ENCODE measurements around the gene FOSB.
A peak's percentile ranks its signal among the peaks of the same experiment; 100 is the strongest.
"Not testable (repeated sequence)": the region's sequence is repeated elsewhere in the genome, so short reads cannot be mapped to it uniquely, and the experiment has no call there.

Gene FOSB

GRCh38 chr19:45467456-45468158 lies at the start of gene FOSB:
TSS of gene FOSB (plus strand) at chr19:45467996. CDS start at chr19:45468587, 591 bp downstream.
- peak; percentile 98 for DNase-seq (ENCODE audit: low spot score)

- DNase-seq (ENCODE audit: low spot score), result no peak
These were observed 49.0 kb upstream of the FOSB start for GRCh38 chr19:45418802-45419201.

- no peak for DNase-seq (ENCODE audit: low spot score)
These were observed 48.4 kb upstream of the FOSB start for GRCh38 chr19:45419396-45419795.

GRCh38 chr19:45419895-45420294 lies 47.9 kb upstream of the FOSB start:
- no peak for DNase-seq (ENCODE audit: low spot score)

GRCh38 chr19:45420356-45420755 lies 47.4 kb upstream of the FOSB start:
- no peak for DNase-seq (ENCODE audit: low spot score)

- no peak for DNase-seq (ENCODE audit: low spot score)
These were observed 46.9 kb upstream of the FOSB start for GRCh38 chr19:45420871-45421270.

- no peak for DNase-seq (ENCODE audit: low spot score)
These were observed 45.8 kb upstream of the FOSB start for GRCh38 chr19:45421947-45422498.

- no peak for DNase-seq (ENCODE audit: low spot score)
These were observed 44.7 kb upstream of the FOSB start for GRCh38 chr19:45423033-45423588.

GRCh38 chr19:45423589-45424190 lies 44.1 kb upstream of the FOSB start, which contains the start of gene ERCC1:
TSS of gene ERCC1 (minus strand) at chr19:45423917. CDS start at chr19:45423374, 543 bp downstream.
- DNase-seq (ENCODE audit: low spot score), result peak; percentile 92

GRCh38 chr19:45424191-45425058 lies 43.4 kb upstream of the FOSB start:
- no peak for DNase-seq (ENCODE audit: low spot score)

GRCh38 chr19:45428384-45429231 lies 39.2 kb upstream of the FOSB start:
- DNase-seq (ENCODE audit: low spot score), result no peak

- DNase-seq (ENCODE audit: low spot score), result not testable (repeated sequence)
These were observed 37.9 kb upstream of the FOSB start for GRCh38 chr19:45429896-45430295.

GRCh38 chr19:45431008-45431407 lies 36.8 kb upstream of the FOSB start:
- DNase-seq (ENCODE audit: low spot score), result not testable (repeated sequence)

GRCh38 chr19:45432543-45432942 lies 35.3 kb upstream of the FOSB start:
- DNase-seq (ENCODE audit: low spot score), result not testable (repeated sequence)

GRCh38 chr19:45437328-45437727 lies 30.5 kb upstream of the FOSB start:
- no peak for DNase-seq (ENCODE audit: low spot score)

GRCh38 chr19:45439190-45439568 lies 28.6 kb upstream of the FOSB start:
- no peak for DNase-seq (ENCODE audit: low spot score)

GRCh38 chr19:45439569-45440258 lies 28.1 kb upstream of the FOSB start:
- peak; percentile 90 for DNase-seq (ENCODE audit: low spot score)

- DNase-seq (ENCODE audit: low spot score), result no peak
These were observed 27.5 kb upstream of the FOSB start for GRCh38 chr19:45440259-45440638.

GRCh38 chr19:45440873-45441654 lies 26.7 kb upstream of the FOSB start:
- no peak for DNase-seq (ENCODE audit: low spot score)

GRCh38 chr19:45442408-45442777 lies 25.4 kb upstream of the FOSB start:
- DNase-seq (ENCODE audit: low spot score), result no peak

Measured in left forelimb (tissue), 1 donor.